WTC11 (cell line): ENCODE results near the gene SCARB2.

Experiments used
- NR1H2 ChIP-seq: sonication (generic); formaldehyde crosslinking; IDR thresholded peaks from 2 replicates; pipeline ENCODE4 v1.9.0; 2021; ENCODE audit warnings: mild to moderate bottlenecking, moderate library complexity, missing genetic modification reagents
- NR3C1 ChIP-seq: sonication (generic); formaldehyde crosslinking; conservative IDR thresholded peaks from 2 replicates; pipeline ENCODE4 v1.8.1; 2023; ENCODE audit warnings: low read depth, mild to moderate bottlenecking, missing genetic modification reagents
- ZNF121 ChIP-seq: sonication (generic); formaldehyde crosslinking; IDR thresholded peaks from 2 replicates; pipeline ENCODE4 v1.8.0; 2023; ENCODE audit warnings: missing genetic modification reagents
- TF ChIP-seq, protein P1 (sequence below): fragments of 200-600 bp; IDR thresholded peaks from 2 replicates; pipeline ENCODE4 v1.8.0; 2022; ENCODE audit warnings: antibody characterized with exemption
- TF ChIP-seq, protein P2 (sequence below): sonication (generic); formaldehyde crosslinking; IDR thresholded peaks from 2 replicates; pipeline ENCODE4 v1.8.0; 2022; ENCODE audit warnings: mild to moderate bottlenecking, missing genetic modification reagents
- TF ChIP-seq, protein P3 (sequence below): sonication (generic); formaldehyde crosslinking; IDR thresholded peaks from 2 replicates; pipeline ENCODE4 v1.8.1; 2023; ENCODE audit warnings: mild to moderate bottlenecking, missing genetic modification reagents

- TF ChIP-seq, protein P1, sequence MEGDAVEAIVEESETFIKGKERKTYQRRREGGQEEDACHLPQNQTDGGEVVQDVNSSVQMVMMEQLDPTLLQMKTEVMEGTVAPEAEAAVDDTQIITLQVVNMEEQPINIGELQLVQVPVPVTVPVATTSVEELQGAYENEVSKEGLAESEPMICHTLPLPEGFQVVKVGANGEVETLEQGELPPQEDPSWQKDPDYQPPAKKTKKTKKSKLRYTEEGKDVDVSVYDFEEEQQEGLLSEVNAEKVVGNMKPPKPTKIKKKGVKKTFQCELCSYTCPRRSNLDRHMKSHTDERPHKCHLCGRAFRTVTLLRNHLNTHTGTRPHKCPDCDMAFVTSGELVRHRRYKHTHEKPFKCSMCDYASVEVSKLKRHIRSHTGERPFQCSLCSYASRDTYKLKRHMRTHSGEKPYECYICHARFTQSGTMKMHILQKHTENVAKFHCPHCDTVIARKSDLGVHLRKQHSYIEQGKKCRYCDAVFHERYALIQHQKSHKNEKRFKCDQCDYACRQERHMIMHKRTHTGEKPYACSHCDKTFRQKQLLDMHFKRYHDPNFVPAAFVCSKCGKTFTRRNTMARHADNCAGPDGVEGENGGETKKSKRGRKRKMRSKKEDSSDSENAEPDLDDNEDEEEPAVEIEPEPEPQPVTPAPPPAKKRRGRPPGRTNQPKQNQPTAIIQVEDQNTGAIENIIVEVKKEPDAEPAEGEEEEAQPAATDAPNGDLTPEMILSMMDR = no peak
- TF ChIP-seq, protein P2, sequence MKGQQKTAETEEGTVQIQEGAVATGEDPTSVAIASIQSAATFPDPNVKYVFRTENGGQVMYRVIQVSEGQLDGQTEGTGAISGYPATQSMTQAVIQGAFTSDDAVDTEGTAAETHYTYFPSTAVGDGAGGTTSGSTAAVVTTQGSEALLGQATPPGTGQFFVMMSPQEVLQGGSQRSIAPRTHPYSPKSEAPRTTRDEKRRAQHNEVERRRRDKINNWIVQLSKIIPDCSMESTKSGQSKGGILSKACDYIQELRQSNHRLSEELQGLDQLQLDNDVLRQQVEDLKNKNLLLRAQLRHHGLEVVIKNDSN (CRISPR knock-in tag) = no peak
- no peak for TF ChIP-seq NR1H2 (CRISPR knock-in tag)
- TF ChIP-seq ZNF121 (CRISPR knock-in tag) = no peak
- TF ChIP-seq, protein P3, sequence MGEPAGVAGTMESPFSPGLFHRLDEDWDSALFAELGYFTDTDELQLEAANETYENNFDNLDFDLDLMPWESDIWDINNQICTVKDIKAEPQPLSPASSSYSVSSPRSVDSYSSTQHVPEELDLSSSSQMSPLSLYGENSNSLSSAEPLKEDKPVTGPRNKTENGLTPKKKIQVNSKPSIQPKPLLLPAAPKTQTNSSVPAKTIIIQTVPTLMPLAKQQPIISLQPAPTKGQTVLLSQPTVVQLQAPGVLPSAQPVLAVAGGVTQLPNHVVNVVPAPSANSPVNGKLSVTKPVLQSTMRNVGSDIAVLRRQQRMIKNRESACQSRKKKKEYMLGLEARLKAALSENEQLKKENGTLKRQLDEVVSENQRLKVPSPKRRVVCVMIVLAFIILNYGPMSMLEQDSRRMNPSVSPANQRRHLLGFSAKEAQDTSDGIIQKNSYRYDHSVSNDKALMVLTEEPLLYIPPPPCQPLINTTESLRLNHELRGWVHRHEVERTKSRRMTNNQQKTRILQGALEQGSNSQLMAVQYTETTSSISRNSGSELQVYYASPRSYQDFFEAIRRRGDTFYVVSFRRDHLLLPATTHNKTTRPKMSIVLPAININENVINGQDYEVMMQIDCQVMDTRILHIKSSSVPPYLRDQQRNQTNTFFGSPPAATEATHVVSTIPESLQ (CRISPR knock-in tag) = no peak
- TF ChIP-seq NR3C1 (CRISPR knock-in tag) = no peak
Observed at GRCh38 chr4:76215077-76215476, 1.5 kb upstream of the SCARB2 start.
